Erythroblast (primary cell): ENCODE data around the gene LDHAL6B.

Experiments used
- DNase-seq, 2 experiments: peaks; one replicate each; lab custom pipeline; 2025; lab: John Stamatoyannopoulos, UW
- GATA1 ChIP-seq: IDR thresholded peaks from 2 replicates; pipeline ENCODE4 v1.6.1; 2011; ENCODE audit warnings: low read depth, mild to moderate bottlenecking, control low read depth, low read length, moderate library complexity
- POLR2A ChIP-seq: IDR thresholded peaks from 2 replicates; pipeline ENCODE4 v1.6.1; 2011; ENCODE audit warnings: mild to moderate bottlenecking, low read length

The LDHAL6B gene

GRCh38 chr15:59217876-59218498 is 11.3 kb downstream of the LDHAL6B start:
- no peak for DNase-seq

GRCh38 chr15:59218710-59219109 is 12.1 kb downstream of the LDHAL6B start:
- no peak for DNase-seq
- TF ChIP-seq GATA1 (no peak), POLR2A (no peak)

More at GRCh38 chr15:59217876-59218498, 11.3 kb downstream of the LDHAL6B start:
- TF ChIP-seq GATA1: no peak
- TF ChIP-seq POLR2A: no peak

GRCh38 chr15:59221511-59222505 is 15.2 kb downstream of the LDHAL6B start:
- DNase-seq: no peak
- no peak for TF ChIP-seq GATA1
- TF ChIP-seq POLR2A: no peak

- TF ChIP-seq GATA1 (no peak), POLR2A (no peak)
- DNase-seq: no peak
These were observed 16.4 kb downstream of the LDHAL6B start for GRCh38 chr15:59222906-59223550.

GRCh38 chr15:59223736-59224135 is 17.1 kb downstream of the LDHAL6B start:
- TF ChIP-seq POLR2A (no peak), GATA1 (no peak)
- DNase-seq: no peak

- no peak for TF ChIP-seq POLR2A
- no peak for TF ChIP-seq GATA1
- no peak for DNase-seq
These were observed 17.8 kb downstream of the LDHAL6B start for GRCh38 chr15:59224474-59224873.

GRCh38 chr15:59227021-59227420 is 20.4 kb downstream of the LDHAL6B start:
- DNase-seq: no peak
- TF ChIP-seq POLR2A (no peak), GATA1 (no peak)

GRCh38 chr15:59229015-59229414 is 22.4 kb downstream of the LDHAL6B start:
- TF ChIP-seq GATA1: no peak
- no peak for TF ChIP-seq POLR2A
- no peak for DNase-seq

- TF ChIP-seq GATA1 (no peak), POLR2A (no peak)
- DNase-seq: no peak
These were observed 22.8 kb downstream of the LDHAL6B start for GRCh38 chr15:59229453-59229852.

- no peak for DNase-seq
- TF ChIP-seq POLR2A (no peak), GATA1 (no peak)
These were observed 23.9 kb downstream of the LDHAL6B start for GRCh38 chr15:59230531-59231055.

- DNase-seq: no peak
These were observed 25.8 kb downstream of the LDHAL6B start for GRCh38 chr15:59232476-59232875.

GRCh38 chr15:59236394-59236793 is 29.8 kb downstream of the LDHAL6B start:
- no peak for DNase-seq
- no peak for TF ChIP-seq GATA1
- no peak for TF ChIP-seq POLR2A

More at GRCh38 chr15:59232476-59232875, 25.8 kb downstream of the LDHAL6B start:
- TF ChIP-seq GATA1 (no peak), POLR2A (no peak)

- DNase-seq: no peak
- no peak for TF ChIP-seq GATA1
- no peak for TF ChIP-seq POLR2A
These were observed 30.6 kb downstream of the LDHAL6B start for GRCh38 chr15:59237119-59237855.
